IPS-18c (cell line): Measurements from ENCODE around the gene NEK1.
A peak's percentile ranks its signal among the peaks of the same experiment; 100 is the strongest.

Experiments used
- H3K4me3 ChIP-seq: 2 replicates; pipeline ENCODE4 v1.7.0; 2013; ENCODE audit warnings: low read depth, mild to moderate bottlenecking, low read length, moderate library complexity; ENCODE audit not compliant: insufficient read depth
- H3K9me3 ChIP-seq: one replicate; pipeline ENCODE4 v1.6.1; 2013; ENCODE audit warnings: mild to moderate bottlenecking, low read length, moderate library complexity; ENCODE audit not compliant: control insufficient read depth, insufficient read depth

NEK1 gene, protein sequence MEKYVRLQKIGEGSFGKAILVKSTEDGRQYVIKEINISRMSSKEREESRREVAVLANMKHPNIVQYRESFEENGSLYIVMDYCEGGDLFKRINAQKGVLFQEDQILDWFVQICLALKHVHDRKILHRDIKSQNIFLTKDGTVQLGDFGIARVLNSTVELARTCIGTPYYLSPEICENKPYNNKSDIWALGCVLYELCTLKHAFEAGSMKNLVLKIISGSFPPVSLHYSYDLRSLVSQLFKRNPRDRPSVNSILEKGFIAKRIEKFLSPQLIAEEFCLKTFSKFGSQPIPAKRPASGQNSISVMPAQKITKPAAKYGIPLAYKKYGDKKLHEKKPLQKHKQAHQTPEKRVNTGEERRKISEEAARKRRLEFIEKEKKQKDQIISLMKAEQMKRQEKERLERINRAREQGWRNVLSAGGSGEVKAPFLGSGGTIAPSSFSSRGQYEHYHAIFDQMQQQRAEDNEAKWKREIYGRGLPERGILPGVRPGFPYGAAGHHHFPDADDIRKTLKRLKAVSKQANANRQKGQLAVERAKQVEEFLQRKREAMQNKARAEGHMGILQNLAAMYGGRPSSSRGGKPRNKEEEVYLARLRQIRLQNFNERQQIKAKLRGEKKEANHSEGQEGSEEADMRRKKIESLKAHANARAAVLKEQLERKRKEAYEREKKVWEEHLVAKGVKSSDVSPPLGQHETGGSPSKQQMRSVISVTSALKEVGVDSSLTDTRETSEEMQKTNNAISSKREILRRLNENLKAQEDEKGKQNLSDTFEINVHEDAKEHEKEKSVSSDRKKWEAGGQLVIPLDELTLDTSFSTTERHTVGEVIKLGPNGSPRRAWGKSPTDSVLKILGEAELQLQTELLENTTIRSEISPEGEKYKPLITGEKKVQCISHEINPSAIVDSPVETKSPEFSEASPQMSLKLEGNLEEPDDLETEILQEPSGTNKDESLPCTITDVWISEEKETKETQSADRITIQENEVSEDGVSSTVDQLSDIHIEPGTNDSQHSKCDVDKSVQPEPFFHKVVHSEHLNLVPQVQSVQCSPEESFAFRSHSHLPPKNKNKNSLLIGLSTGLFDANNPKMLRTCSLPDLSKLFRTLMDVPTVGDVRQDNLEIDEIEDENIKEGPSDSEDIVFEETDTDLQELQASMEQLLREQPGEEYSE (N-terminal part only)

GRCh38 chr4:169611991-169612870 lies at the start of gene NEK1:
NEK1 (minus strand) TSS chr4:169612583; CDS start chr4:169602630, 9,953 bp downstream.
- Histone ChIP-seq H3K9me3 (no peaks in the 10 kb centered on the region), H3K4me3 (peak within 1 kb of the TSS; percentile 72)

- Histone ChIP-seq H3K4me3 (no peak overlapping the region), H3K9me3 (no peaks in the 10 kb centered on the region)
Observed at GRCh38 chr4:169661761-169662160, 49.4 kb upstream of the NEK1 start.

GRCh38 chr4:169660929-169661328 lies 48.5 kb upstream of the NEK1 start:
- Histone ChIP-seq H3K9me3 (no peaks in the 10 kb centered on the region), H3K4me3 (no peak overlapping the region; the same call in 1 of the 2 replicates)

DNA sequence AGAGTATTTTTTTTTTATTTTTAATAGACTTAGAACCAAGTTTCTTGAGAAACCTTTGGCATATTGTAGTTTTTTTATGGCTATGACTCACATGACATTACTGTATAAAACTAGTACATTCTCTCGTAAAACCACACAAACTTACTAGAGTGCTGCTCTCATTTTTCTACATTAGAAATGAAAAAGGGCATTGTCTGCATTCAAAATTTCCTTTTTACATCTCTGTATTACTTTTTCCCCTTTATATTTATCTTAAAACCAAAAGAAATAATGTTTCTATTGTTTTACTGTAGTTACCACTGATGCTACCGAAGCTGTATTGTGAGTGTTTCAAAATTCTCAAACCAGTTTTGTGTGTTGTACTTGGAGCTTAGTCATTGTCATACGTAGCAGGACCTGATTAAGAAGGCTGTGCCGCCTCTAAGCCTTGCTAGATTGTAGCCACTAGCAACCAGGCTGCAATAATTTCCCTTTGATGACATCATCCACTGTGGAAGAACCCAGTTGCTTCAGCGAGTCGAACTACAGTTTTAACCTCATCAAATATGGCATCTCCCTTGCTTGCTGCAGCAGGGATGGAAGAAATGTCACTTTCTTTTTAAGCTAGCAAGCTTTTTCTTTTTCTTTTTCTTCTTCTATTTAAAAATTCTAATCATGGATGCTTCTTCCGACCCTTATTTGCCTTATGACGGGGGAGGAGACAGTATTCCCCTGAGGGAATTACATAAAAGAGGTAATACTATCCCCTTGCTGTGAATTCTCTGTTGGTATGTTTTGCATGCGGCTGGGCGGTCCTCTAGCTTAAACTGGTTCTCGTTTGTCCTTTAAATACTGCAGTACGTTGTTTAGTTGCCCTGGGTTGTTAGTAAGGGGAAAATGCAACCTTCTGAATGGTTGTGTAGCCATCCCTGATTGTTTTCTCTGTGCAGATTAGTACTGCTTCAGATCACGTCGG lies 47.6 kb upstream of the NEK1 start:
- Histone ChIP-seq H3K9me3 (no peaks in the 10 kb centered on the region), H3K4me3 (peak overlapping the region; percentile 41)

DNA sequence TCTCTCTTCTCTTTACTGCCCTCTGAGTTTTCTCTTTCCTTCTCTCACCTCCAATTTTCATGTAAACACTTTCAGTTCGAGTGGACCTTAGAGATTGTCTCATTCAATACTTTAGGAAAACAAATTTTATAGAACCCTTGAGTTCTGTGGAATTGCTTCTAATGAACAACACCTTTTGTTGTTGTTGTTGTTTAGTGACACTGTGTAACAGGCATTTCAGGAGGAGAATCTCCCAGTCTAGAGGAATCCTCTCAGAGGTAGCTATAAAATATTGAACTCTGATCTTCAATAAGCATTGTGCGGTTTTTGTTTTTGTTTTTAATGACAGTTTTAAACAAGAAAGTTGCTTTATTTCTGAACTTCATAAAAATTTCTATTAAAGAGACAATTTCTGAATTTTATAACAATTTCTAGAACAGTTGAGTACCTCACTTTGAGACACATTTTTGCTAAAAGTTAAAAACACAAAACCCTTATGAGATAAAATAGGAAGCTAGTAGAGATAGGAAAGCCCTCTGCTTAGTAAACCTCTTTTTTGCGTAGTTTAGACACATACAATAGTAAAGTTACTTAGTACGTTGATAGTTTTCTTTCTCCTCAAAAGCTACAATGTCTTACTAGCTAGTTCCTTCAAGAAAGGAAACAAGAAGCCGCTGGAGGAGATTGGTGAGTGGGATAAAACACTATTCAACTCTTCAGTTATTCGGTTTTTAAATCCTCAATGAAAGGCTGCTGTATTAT lies 46.8 kb upstream of the NEK1 start:
- no peak overlapping the region for H3K4me3 ChIP-seq

DNA sequence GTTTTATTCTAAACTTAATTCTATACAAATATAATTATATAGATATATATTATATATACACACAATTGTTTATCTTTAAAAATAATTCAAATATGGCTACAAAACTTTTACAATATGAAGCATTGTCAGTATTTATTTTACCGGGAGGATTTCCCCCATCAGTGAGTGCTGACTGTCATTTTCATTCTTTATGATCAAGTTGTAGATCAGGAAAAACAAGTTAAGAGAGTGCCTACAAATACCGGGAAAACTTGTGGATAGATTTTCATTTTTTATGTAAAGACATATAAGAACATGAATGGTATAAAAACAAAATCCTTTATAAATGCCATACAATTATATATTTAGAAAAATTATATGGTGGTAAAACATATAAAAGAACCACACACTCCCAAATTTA lies 45.8 kb upstream of the NEK1 start:
- H3K4me3 ChIP-seq, result no peak overlapping the region

More for the DNA sequence above, 46.8 kb upstream of the NEK1 start:
- H3K9me3 ChIP-seq, result no peaks in the 10 kb centered on the region

DNA sequence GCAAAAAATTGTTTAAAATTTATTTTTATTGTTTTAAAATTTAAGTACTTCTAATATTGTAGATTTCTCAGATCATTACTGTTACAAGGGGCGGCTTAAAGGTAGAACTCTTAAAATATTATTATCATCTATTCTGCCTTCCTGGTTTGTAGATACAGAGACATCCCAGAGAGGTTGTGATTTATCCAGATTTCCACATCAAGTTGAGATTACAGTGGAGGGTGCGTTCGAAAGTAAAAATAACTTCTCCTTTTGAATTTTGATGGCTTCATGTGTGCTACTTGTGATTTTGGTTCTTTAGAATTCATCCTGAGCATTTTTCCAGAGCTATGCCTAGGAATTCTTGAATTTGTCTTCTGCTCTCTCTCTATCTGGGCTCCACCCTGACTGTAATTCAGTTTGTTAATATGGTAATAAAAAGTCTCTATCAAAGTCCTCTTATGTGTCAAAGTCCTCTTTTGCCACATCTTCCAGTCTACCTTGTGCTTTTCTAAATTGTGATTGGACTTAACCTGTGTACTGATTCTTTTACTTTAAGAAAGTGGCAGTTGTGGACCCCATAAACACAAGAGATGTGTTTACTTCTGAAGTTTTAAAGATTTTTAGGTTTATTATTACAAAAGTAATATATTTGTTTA lies 45.2 kb upstream of the NEK1 start:
- no peak overlapping the region for H3K4me3 ChIP-seq
- no peaks in the 10 kb centered on the region for H3K9me3 ChIP-seq

More for the DNA sequence above, 45.8 kb upstream of the NEK1 start:
- H3K9me3 ChIP-seq, result no peaks in the 10 kb centered on the region

DNA sequence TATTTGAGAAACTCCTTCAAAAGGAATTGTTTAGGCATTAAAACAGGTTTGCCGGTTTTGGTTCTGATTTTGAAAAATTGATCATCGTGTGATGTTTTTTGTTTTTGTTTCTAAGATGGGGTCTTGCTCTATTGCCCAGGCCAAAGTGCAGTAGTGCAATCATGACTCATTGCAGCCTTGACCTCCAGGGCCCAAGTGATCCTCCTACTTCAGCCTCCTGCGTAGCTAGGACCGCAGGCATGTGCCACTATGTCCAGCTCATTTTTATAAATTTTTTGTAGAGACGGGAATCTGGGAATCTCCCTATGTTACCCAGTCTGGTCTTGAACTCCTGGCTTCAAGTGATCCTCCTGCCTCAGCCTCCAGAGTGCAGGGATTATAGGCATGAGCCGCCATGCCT lies 43.0 kb upstream of the NEK1 start:
- Histone ChIP-seq H3K9me3 (no peaks in the 10 kb centered on the region), H3K4me3 (no peak overlapping the region)

GRCh38 chr4:169652535-169652934 lies 40.2 kb upstream of the NEK1 start:
- no peak overlapping the region for H3K4me3 ChIP-seq
- H3K9me3 ChIP-seq, result no peaks in the 10 kb centered on the region

DNA sequence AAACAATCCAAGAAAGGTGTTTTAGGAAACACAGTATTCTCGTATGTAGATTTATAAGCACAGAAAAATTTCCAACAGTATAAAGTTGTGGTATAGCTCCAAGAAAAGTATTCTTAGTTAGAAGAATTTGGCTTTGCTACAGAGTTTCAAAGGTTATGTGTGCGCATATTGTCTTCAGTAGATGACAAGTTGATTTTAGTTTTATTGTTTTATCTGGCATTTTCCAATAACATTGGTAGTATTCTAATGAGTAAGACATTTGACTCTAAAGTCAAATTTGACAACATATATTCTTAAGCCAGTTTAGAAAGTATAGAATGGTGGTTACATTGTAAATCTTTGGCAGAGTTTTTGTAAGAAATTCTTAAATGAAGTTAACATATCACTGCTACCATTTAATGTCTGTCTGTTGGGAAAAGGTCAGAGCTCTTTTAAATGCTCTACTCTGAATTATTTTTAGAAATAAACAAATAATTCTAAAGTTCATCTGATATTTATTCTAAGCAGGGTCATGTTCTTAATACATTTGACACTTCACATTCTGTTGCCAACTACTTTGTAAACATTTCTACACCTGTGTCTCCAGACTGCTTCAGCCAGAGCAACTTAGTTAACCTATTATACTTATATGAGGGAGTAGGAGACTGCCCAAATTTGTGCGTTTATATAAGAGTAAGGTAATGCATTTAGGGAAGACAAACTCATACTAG lies 38.0 kb upstream of the NEK1 start:
- Histone ChIP-seq H3K9me3 (no peaks in the 10 kb centered on the region), H3K4me3 (no peak overlapping the region)

GRCh38 chr4:169649545-169650226 lies 37.3 kb upstream of the NEK1 start:
- no peak overlapping the region for H3K4me3 ChIP-seq
- H3K9me3 ChIP-seq, result no peaks in the 10 kb centered on the region

DNA sequence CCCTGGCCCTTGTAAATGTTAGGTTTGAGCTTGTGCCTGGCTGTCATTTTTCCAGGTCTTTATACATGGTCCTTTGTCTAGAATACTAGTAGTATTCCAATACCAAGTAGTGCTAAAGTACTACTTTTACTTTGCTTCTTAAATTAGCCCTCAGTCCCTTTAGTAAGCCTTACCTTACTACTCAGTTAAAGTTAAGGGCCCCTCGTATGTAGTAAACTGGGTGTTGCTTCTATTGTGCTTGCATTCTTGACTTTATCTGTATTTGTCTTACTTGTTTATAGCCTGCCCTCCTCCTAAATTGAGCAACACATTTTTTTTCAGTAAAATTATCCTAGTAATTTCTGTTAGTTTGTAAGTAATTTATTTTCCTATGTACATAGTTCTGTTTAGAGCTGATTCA lies 33.2 kb upstream of the NEK1 start:
- Histone ChIP-seq H3K4me3 (no peak overlapping the region), H3K9me3 (no peaks in the 10 kb centered on the region)

DNA sequence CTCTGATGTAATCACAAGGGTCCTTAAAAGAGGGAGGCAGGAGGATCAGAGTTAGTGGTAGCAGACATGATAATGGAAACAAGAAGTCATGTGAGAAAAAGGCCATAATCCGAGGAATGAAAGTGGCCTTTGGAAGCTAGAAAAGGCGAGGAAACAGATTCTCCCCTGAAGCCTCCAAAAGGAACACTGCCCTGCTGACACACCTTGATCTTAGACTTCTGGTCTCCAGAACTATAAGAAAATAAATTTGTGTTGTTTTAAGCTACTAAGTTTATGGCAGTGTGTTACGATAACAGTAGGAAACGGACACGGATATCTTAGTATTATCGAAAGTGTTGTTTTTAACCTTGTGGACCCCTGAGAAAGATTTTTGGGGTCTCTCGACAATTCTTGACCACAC lies 32.4 kb upstream of the NEK1 start:
- Histone ChIP-seq H3K4me3 (no peak overlapping the region), H3K9me3 (no peaks in the 10 kb centered on the region)
